ENCODE data around the gene PALMD. TPM values are rescaled to one million over a fixed set of nuclear protein-coding genes. Genes with fewer than 3 reads are reported as not detected.

Gene PALMD
- total RNA-seq, 1 donor from 2014 or later, result 0.17 TPM

DNA sequence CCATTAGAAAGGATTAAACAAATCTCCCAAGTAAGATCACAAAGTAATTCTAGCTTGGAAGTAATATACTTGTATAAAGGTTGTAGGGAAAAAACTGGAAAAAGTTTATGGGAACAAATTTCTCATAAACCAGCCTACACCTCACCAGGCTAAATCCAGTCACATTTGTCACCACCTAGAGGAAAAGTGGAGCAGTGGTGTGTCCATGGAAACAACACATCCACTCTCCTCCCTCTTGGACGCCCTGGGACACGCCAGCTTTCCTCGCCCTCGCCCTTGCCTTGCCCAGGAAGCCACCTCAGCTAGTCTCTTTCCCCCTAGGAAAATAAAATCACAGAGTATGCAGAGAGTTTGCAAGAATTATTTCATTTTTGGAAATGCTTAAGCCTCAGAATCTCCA is 2.2 kb downstream of the PALMD start:
- Histone ChIP-seq H3K4me3 (ENCODE audit: low read depth, low read length) (no peak overlapping the region), H3K36me3 (ENCODE audit: control insufficient read depth, insufficient read depth, low read length) (no peaks in the 10 kb centered on the region), H3K27me3 (ENCODE audit: control insufficient read depth, insufficient read depth, low read length) (no peaks in the 10 kb centered on the region)
- no peak for DNase-seq (ENCODE audit: low read depth)
- TF ChIP-seq, protein P1, sequence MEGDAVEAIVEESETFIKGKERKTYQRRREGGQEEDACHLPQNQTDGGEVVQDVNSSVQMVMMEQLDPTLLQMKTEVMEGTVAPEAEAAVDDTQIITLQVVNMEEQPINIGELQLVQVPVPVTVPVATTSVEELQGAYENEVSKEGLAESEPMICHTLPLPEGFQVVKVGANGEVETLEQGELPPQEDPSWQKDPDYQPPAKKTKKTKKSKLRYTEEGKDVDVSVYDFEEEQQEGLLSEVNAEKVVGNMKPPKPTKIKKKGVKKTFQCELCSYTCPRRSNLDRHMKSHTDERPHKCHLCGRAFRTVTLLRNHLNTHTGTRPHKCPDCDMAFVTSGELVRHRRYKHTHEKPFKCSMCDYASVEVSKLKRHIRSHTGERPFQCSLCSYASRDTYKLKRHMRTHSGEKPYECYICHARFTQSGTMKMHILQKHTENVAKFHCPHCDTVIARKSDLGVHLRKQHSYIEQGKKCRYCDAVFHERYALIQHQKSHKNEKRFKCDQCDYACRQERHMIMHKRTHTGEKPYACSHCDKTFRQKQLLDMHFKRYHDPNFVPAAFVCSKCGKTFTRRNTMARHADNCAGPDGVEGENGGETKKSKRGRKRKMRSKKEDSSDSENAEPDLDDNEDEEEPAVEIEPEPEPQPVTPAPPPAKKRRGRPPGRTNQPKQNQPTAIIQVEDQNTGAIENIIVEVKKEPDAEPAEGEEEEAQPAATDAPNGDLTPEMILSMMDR (IDR thresholded peaks at IDR 0.05; ENCODE audit: insufficient read depth, low read length, poor library complexity, severe bottlenecking), result peak; percentile 29

DNA sequence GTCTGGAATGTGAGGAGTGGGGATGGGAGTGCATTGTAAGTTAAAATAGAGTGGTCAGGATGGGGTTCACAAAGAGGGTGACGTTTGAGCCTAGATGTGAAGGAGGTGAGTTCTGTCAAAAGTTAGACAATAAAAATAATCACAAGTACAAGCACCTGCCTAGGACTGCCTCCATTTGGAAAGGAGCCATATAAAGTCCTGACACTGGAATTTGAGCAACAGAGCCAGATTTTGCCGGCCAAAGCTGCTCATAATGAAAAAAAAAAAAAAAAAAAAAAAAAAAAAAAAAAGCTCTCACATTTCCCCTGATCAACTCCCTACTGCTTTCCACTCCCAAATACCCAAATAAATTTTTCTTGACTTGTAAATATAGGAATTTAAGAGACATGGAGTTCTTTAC is 4.1 kb downstream of the PALMD start:
- no peaks in the 10 kb centered on the region for H3K36me3 ChIP-seq (ENCODE audit: control insufficient read depth, insufficient read depth, low read length)
- H3K27me3 ChIP-seq (ENCODE audit: control insufficient read depth, insufficient read depth, low read length), result no peaks in the 10 kb centered on the region
- no peak overlapping the region for H3K4me3 ChIP-seq (ENCODE audit: low read depth, low read length)
- no peak for DNase-seq (ENCODE audit: low read depth)
- TF ChIP-seq, protein P1 (IDR thresholded peaks at IDR 0.05; ENCODE audit: insufficient read depth, low read length, poor library complexity, severe bottlenecking), result no peak

DNA sequence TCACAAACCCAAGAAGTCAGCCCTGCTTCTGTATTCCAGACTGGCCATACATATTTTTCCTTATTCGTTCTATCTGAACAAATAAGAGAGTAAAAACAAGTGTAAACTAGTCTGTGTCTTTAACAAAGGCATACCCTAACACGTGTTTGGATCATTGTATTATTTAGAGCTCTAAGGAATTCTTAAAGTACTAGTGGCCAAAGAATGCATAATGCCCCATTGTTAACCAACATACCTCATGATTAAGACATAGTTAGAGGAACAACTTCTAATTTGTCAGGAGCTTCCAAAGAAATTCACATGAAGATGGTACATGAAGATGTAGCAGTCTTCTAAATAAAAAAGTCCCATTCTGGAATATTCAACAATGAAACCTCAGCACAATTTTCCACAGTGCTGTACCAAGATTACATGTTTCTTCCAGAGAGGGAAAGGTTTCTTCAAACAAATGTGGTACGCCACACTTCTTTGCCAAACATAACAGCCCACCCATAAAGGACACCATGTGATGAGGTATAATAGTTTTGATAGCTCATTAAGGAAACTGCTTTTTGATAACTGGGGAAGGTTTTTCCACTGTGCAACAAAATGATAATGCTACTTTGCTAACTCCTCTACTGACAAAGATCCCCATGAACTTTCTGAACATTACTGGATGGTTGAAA is 5.0 kb downstream of the PALMD start:
- no peak for DNase-seq (ENCODE audit: low read depth)
- TF ChIP-seq, protein P1 (IDR thresholded peaks at IDR 0.05; ENCODE audit: insufficient read depth, low read length, poor library complexity, severe bottlenecking), result no peak
- no peak overlapping the region for H3K4me3 ChIP-seq (ENCODE audit: low read depth, low read length)

DNA sequence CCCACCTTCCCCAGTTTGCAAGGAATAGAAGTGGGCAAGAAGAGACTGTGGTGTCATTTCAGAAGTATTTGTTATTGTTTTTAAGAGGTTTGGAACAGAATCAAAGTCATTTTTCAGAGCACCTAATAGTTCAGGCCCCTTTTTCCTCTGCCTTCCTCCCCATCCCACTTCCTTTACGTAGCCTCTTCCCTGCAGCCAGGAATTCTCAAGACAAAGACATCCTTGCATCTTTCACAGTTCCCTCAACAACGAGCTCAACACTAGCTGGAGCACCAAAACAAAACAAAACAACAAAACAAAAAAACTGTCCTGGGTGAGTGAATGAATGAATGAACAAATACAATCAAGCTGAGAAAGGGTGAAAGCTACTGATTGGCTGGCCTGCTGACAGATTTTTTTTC is 7.0 kb downstream of the PALMD start:
- no peak for DNase-seq (ENCODE audit: low read depth)
- H3K27me3 ChIP-seq (ENCODE audit: control insufficient read depth, insufficient read depth, low read length), result no peaks in the 10 kb centered on the region
- no peaks in the 10 kb centered on the region for H3K36me3 ChIP-seq (ENCODE audit: control insufficient read depth, insufficient read depth, low read length)
- H3K4me3 ChIP-seq (ENCODE audit: low read depth, low read length), result no peak overlapping the region
- TF ChIP-seq, protein P1 (IDR thresholded peaks at IDR 0.05; ENCODE audit: insufficient read depth, low read length, poor library complexity, severe bottlenecking), result no peak

More for the DNA sequence above, 5.0 kb downstream of the PALMD start:
- Histone ChIP-seq H3K27me3 (ENCODE audit: control insufficient read depth, insufficient read depth, low read length) (no peaks in the 10 kb centered on the region), H3K36me3 (ENCODE audit: control insufficient read depth, insufficient read depth, low read length) (no peaks in the 10 kb centered on the region)

DNA sequence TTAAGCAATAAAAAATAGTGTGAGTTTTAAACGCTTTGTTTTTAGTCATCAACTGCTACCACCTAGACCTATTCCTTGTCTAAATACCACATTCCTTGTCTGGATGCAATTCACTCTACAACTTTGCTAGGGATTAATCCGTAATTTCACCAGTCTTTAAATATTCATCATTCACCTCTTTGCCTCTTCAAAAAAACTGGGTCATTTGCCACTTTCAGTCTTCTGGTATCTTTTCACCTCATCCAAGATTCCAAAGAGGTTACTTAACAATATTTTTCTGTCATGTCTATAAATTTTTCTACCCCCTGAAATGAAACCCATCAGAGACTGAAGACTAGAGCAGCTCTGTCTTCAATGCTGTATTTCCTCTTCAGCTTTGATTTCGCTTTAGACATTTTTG is 9.5 kb downstream of the PALMD start:
- TF ChIP-seq, protein P1 (IDR thresholded peaks at IDR 0.05; ENCODE audit: insufficient read depth, low read length, poor library complexity, severe bottlenecking), result no peak
- no peaks in the 10 kb centered on the region for H3K36me3 ChIP-seq (ENCODE audit: control insufficient read depth, insufficient read depth, low read length)
- no peak for DNase-seq (ENCODE audit: low read depth)

DNA sequence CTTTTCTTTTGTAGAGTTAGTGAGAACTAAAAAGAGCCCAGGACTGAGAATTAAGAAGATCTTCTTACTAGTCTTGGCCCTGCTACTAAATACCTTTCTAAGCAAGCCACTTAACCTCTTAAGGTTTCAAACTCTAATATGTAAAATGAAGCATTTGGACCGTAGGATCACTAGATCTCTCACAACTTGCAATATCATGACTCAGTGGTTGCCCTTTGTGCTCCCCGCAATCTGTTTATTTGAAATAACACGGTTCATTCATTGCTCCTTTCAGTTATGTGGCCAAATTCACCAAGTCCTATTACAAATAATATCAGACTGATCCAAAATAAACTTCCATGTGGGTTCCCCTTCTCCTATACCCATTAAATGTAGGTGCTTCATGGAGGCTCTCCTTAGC is 10.8 kb downstream of the PALMD start:
- TF ChIP-seq, protein P1 (IDR thresholded peaks at IDR 0.05; ENCODE audit: insufficient read depth, low read length, poor library complexity, severe bottlenecking), result no peak
- Histone ChIP-seq H3K4me3 (ENCODE audit: low read depth, low read length) (no peak overlapping the region), H3K27me3 (ENCODE audit: control insufficient read depth, insufficient read depth, low read length) (no peaks in the 10 kb centered on the region), H3K36me3 (ENCODE audit: control insufficient read depth, insufficient read depth, low read length) (no peaks in the 10 kb centered on the region)
- DNase-seq (ENCODE audit: low read depth), result no peak

More for the DNA sequence above, 9.5 kb downstream of the PALMD start:
- no peaks in the 10 kb centered on the region for H3K27me3 ChIP-seq (ENCODE audit: control insufficient read depth, insufficient read depth, low read length)
- no peak overlapping the region for H3K4me3 ChIP-seq (ENCODE audit: low read depth, low read length)

Data from kidney epithelial cell (primary cell).